GM06990 (cell line): ENCODE results near the gene ICAM3.
A peak's percentile ranks its signal among the peaks of the same experiment; 100 is the strongest.

Source experiments
- DNase-seq: peaks from one replicate; pipeline ENCODE4 v3.0.0-alpha.2; 2011; ENCODE audit not compliant: insufficient read length; ENCODE audit errors: extremely low read depth
- H3K27me3 ChIP-seq: replicated peaks from 2 replicates; pipeline ENCODE4 v1.6.0; 2011; ENCODE audit warnings: low read length; ENCODE audit not compliant: control insufficient read depth, insufficient read depth
- H3K36me3 ChIP-seq: 2 replicates; pipeline ENCODE4 v1.5.1; 2011; ENCODE audit warnings: low read length; ENCODE audit not compliant: control insufficient read depth, insufficient read depth
- H3K4me3 ChIP-seq: replicated peaks from 2 replicates; pipeline ENCODE4 v1.5.1; 2011; ENCODE audit warnings: low read depth, mild to moderate bottlenecking, control low read depth, low read length
- CTCF ChIP-seq: IDR thresholded peaks from 2 replicates; pipeline ENCODE4 v1.5.1; 2011; ENCODE audit warnings: low read length, control low read depth, mild to moderate bottlenecking, inconsistent platforms; ENCODE audit not compliant: insufficient read depth, poor library complexity, severe bottlenecking

The ICAM3 gene

GRCh38 chr19:10318807-10319682, 20.4 kb downstream of the ICAM3 start:
- Histone ChIP-seq H3K36me3 (peaks cover 38% of the 10 kb centered on the region), H3K27me3 (no peaks in the 10 kb centered on the region), H3K4me3 (no peak overlapping the region)
- no peak for DNase-seq
- TF ChIP-seq CTCF: no peak

GRCh38 chr19:10317857-10318462, 21.5 kb downstream of the ICAM3 start:
- Histone ChIP-seq H3K27me3 (no peaks in the 10 kb centered on the region), H3K36me3 (peaks cover 31% of the 10 kb centered on the region), H3K4me3 (no peak overlapping the region)
- DNase-seq: no peak
- TF ChIP-seq CTCF: no peak

- no peak for TF ChIP-seq CTCF
- H3K36me3 ChIP-seq: peaks cover 25% of the 10 kb centered on the region
- H3K4me3 ChIP-seq: no peak overlapping the region
- DNase-seq: no peak
- no peaks in the 10 kb centered on the region for H3K27me3 ChIP-seq
These were observed 22.2 kb downstream of the ICAM3 start for GRCh38 chr19:10317045-10317856.

GRCh38 chr19:10316229-10317044, 23.0 kb downstream of the ICAM3 start:
- H3K4me3 ChIP-seq: no peak overlapping the region
- peaks cover 19% of the 10 kb centered on the region for H3K36me3 ChIP-seq
- no peaks in the 10 kb centered on the region for H3K27me3 ChIP-seq
- TF ChIP-seq CTCF: no peak
- DNase-seq: no peak

GRCh38 chr19:10315335-10316214, 23.8 kb downstream of the ICAM3 start, which contains the start of gene FDX2:
TSS of gene FDX2 (minus strand) at chr19:10316015. CDS start at chr19:10315996, 19 bp downstream.
- H3K4me3 ChIP-seq: peak within 1 kb of the TSS; percentile 76
- peaks cover 16% of the 10 kb centered on the region for H3K36me3 ChIP-seq
- DNase-seq: peak; percentile 86
- H3K27me3 ChIP-seq: no peaks in the 10 kb centered on the region
- no peak for TF ChIP-seq CTCF
